Activated CD4-positive, alpha-beta T cell treated with anti-CD3 and anti-CD28 coated beads, Interleukin-2, amount 50 U/mL, for 48 hours (primary cell): ENCODE measurements around the gene REX1BD.
"Not testable (repeated sequence)": the region's sequence is repeated elsewhere in the genome, so short reads cannot be mapped to it uniquely, and the experiment has no call there.

Experiments
- DNase-seq, 2 experiments: peaks; one replicate each; pipeline ENCODE4 v3.0.0-alpha.2; 2020

REX1BD gene

DNA sequence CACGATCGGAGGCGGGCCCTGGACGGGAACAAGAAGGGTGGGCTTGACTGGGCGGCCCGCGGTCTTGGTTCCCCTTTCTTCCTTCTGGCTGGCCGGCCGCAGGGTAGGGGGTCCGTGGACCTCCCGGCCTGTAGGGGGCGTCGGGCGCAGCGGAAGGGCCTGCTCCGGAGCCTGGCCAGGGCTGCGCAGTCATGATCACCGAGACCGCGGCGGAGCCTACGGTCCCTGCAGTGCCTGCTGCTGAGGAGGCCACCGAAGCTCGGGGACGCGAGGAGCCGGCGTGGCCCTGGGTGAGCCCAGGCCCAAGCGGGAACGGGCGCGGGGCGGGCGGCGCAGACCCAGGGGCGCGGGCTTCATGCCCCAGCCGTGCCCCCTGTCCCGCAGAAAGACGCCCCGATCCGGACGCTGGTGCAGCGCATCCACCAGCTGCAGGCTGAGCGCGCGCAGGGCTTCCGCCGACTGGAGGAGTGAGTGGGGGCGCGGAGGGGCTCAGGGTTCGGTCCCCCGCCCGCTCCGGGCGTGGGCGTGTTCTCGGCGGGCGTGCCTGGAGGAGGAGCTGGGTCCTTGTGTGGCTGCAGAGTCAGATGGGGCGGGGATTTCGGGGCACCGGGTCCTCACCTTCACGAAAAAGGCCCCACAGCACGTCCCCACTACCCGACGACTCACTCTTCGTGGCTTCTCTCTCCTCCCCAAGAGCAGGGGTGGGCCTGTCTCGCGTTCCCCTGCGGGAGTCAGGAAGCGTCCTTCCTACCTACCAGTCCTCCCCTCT, at the start of gene REX1BD:
Gene REX1BD (plus strand): TSS at position 188 of the 769 bp plus-strand sequence. CDS start 4 bp downstream, at position 192.
- peak; percentile 86 to 92 for DNase-seq

DNA sequence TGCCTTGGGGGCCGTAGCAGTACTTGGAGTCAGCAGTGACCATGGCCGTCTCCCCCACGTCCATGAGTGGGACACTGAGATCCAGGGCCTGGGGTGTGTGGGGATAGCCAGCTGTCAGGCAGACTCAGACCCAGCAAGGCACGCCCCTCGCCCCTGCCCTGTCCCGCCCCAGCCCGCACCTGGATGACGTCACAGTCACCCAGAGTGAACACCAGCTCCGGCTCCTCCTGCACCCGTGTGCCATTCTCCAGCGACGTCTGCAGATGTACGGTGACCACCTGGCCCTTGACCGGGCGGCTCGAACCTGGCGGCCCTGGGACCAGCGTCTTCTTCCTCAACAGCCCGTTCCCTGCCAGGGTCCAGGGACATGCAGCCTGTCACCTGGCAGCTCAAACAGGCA, 49.2 kb upstream of the REX1BD start:
- DNase-seq: no peak

DNA sequence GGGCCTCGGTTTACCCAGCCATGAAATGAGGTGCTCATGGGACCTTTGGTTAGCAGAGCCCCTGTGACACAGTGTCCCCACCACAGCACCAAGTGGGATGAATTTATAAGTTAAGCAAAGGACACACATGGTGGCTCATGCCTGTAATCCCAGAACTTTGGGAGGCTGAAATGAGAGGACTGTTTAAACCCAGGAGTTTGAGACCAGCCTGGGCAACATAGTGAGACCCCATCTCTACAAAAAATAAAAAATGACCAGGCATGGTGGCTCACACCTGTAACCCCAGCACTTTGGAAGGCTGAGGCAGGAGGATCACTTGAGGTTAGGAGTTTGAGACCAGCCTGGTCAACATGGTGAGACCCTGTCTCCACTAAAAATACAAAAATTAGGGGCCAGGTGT, 48.4 kb upstream of the REX1BD start:
- not testable (repeated sequence) for DNase-seq

DNA sequence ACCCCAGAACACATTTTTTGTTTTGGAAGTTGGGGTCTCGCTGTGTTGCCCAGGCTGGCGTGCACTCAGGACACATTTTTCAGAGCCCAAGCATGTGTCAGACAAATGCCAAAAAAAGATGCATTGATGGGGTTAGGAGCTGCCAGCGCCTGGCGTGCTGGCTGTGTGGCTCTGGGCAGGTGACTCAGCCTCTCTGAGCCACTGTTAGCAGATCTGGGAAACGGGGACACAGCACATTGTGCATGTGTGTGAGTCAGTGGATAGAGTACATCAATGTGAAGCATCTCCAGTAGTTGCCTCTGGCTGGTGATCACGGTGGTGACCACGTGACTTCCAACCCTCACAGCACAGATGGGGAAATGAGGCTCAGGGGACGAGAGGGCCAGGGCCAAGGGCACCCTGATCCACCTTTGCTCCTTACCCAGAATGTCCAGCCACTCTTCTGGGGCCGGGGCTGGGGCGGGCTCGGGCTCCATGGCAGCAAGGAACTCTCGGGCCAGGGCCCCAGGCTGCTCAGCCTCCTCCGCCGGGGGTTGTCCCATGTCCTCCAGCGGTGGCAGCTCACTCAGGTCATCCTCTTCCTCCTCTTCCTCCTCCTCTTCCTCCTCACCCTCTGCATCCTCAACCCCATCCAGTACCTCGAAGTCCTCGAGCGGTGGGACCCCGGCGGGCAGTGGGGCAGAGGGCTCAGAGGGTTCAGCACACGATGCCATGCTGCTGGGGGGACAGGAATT, 47.2 kb upstream of the REX1BD start:
- DNase-seq: peak; percentile 15 to 33

DNA sequence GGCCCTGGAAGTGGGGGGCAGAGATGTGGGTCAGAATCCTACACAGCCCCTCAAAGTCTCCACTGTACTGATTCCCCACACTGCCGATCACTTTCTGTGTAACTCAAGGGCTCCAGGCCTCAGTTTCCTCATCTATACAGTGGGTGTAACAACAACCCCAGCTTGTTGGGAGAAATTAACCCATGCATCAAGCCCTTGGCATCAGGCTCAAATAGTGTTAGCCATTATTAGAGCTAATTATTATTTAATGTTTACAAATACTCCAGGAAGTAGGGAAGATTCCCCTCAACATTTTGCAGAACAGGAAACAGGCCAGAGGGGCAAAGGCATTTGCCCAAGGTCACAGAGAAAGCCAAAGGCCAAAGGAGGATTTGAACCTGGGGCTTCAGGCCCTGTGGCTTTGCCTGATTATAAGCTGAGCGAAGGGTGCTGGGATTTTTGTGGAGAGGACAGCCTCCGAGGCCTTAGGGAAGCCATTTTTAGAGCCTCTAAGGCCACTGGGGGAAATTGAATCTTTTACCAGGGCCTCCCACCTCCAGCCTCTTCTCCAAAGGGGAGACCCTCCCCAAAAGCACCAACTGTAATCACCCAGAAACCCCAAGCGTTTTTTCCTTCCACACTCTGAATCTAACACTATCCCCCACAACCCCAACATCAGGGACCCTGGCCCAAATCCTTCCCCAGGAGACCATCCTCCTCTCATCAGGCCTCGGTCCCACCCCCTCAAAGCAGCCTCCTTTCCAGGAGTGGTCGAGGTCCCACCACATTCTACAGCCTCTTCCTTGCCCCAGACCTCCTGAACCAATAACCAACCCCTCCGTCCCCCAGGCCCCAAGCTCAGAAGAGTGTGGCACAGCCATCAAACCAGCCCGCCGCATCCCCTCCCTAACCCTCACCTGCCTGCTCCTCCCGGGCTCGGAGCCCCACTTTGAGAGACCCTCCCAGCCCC, 46.3 kb upstream of the REX1BD start:
- peak in 1 of 2 experiments; percentile 24 for DNase-seq

DNA sequence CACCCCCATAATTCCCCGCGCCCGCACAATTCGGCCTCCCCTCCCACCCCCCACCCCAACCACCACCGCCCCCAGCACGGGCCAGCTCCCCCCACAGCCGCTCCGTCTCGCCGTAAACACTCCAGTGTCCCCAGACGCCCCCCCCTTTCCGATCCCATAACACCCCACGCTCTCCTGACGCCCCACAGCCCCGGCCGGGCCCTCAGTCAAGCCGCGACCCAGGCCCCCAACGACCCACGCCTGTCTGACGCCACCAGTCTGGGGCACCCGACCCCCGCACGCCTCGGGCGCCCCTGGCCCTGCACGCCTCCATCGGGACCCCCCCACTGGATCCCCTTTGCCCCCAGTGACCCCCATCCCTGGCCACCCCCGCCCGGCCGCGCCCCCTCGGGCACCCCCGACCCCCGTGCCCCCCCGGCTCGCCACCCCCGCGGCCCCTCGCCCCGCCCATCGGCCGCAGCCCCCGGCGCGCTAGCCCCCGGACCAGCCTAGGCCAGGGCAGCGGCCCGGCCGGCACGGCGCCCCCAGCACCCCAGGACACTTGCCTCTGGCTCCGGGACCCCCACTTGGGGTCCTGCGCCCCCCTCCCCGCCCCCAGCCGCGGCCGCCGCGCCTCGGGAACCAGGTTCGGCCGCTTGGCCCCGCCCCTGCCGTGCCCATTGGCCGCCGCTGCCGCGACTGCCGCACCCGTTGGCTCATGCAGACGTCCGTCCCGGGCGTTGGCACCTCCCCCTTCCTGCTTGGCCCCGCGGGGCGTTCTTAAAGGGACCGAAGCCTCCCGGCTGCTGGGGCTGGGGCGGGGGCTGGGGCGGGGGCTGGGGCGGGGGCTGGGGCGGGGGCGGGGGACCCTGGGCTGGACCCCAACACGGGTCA, 45.4 kb upstream of the REX1BD start, which contains the start of gene FKBP8:
Gene FKBP8 (minus strand): TSS at position 633 of the 873 bp plus-strand sequence. CDS start 1,603 bp downstream, outside the sequence.
- peak; percentile 96 to 97 for DNase-seq

DNA sequence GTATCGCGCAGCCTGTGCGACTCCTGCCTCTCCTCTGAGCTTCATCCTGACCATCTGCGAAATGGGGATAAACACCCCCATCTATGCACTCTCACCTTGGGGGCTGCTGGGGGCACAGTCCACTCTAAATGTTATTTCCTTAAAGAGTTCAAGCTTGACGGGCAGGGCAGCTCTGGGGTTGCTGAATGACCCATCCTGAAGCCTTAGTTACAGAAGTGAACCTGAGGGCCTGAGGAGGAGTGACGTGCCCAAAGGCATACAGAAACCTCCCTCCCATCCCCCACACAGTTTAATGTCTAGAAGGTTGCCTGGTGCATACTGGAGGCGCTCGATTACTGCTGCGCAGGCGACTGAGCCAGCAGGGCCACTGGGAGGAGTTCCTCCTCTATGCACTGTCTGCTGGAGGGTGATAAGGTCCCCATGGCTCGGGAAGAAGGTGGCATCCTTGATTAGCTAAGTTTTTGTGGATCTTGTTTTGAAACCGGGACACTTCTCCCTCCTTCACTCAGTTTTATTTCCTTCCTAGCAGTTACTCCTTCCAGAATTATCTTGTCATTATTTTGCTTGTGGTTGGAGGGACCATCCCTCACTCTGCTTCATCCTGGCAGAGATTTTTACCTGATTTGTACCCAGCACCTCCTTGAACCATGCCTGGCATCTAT, 44.7 kb upstream of the REX1BD start:
- peak; percentile 76 to 85 for DNase-seq

DNA sequence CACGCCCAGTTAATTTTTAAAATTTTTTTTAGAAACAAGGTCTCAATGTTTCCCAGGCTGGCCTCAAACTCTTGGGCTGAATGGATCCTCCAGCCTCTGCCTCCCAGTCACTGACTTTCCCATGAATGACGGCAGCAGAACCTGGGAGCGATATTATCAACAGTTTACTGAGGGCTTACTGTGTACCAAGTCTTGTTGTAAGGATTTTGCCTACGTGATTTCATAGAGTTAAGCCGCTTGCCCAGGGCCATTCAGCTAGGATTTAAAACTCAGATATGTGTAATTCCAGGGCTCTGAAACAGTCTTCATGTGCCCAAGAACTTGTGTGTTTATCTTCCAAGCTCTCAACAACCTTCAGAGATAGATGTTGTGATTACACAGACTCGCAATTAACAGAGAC, 37.0 kb upstream of the REX1BD start:
- no peak for DNase-seq

DNA sequence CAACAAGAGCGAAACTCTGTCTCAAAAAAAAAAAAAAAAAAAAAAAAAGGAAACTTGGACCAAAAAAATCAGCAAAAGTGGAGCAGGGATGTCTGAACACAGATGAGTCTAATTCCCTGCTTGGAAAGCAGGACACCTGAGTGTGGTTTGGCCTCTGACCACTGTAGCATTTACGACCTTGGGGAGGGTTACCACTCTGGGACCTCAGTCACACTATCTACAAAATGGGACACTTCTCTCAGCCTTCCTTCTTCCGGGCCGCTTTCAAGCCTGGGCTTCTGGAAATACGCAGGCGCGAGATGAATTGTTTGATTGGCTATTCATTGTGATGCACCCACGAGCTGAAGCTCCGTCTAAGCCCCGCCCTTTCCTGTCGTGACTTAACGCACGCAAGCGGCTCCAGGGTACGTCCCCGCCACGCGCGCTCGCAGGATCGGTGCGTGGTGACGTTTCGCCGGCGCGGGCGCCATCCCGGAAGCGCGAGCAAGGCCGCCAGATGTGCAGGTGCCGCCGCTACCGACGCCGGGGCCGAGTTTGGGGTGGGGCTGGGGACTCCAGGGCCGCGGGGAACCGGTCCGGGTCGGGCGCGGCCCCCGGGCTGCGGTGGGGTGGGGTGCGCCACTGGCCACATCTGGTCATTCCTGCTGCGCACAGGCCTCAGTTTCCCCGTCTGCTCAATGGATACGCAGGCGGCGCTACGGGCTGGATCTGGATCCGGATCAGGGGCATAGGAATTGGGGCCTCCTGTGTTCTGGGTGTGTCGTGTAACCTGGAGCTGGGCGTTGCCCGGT, 31.0 kb upstream of the REX1BD start, which contains the start of gene KXD1:
Gene KXD1 (plus strand): TSS at position 460 of the 791 bp plus-strand sequence. CDS start 4,187 bp downstream, outside the sequence.
- peak; percentile 99 for DNase-seq

DNA sequence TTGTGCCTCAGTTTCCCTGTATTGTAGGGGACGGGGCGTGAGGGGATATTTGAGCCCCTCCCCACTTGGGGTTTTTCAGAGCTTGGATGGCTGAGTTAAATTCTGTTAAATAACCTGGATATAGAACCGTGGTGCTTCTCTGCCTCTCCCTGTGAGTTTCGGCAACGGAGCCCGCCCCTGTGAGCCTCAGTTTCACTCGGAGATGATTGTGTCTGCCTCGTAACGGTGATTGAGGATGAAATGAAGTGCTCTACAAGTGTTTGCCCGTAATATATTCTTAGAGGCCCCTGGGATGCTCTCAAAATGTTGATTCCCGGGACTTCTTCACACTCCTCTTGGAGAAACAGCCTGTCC, 30.4 kb upstream of the REX1BD start:
- DNase-seq: no peak

DNA sequence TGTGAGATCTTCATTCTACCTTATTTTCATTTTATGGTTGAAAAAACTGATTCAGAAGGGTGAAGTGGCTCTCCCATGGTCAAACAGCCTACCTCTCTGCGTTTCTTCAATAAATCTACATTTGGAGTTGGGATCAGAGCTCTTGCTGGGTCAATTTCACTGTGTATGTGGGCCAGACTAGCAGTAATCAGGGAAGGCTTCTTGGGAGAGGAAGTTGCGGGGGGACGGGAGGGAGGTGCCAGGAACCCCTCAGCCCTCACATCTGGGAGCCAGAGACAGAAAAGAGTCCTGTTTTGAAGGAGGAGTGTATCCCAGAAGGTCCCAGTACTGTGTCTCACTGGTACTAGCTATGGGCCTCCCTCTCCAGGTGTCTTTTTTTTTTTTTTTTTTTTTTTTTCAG, 30.0 kb upstream of the REX1BD start:
- no peak for DNase-seq

DNA sequence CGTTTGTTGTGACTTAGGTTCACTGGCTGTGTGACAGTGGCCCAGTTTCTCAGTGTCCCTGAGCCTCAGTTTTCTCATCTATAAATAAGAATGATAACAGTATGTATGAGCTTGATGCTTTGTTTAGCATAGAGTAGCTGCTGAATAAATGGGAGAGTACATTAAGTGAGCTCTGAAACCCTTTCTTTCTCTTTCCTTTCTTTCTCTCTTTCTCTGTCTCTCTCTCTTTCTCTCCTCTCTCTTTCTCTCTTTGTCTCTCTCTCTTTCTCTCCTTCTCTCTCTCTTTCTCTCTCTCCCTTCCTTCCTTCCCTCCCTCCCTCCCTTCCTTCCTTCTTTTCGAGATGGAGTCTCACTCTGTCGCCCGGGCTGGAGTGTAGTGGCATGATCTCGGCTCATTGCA, 28.9 kb upstream of the REX1BD start:
- no peak for DNase-seq

DNA sequence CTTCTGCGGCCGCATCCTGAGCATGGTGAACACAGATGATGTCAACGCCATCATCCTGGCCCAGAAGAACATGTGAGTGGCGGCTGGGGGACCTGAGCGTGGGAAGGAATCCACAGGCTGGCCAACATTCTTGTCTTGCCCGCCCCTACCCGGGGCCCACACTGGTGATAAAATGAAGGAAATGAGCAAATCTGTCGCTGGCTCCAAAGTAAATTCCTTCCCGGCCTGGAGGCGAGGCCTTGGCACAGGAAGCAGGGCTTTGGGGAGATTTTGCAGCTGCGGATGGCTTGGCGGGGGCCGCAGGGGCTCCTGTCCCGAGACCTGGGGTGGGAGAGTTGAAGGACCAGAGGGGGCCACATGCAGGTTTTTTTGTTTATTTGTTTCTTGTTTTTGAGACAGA, 26.5 kb upstream of the REX1BD start:
- no peak for DNase-seq

DNA sequence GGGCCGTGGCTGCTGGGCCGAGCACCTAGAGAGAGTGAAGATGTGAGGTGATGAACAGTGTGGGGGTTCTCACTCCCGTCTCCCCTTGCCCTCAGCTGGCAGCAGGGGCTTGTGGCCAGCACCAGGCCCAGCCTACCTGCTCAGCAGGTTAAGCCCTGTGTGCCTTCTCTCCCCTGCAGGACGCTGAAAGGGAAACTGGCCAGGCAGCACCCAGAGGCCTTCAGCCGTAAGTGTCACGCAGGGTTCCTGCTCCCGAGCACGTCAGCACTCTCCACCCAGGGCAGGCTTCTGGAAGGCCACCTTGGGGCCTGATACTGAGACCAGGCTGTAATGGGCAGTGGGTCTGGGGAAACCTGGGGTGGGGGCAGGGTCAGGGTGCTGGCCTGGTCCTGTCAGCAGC, 21.6 kb upstream of the REX1BD start:
- DNase-seq: no peak

DNA sequence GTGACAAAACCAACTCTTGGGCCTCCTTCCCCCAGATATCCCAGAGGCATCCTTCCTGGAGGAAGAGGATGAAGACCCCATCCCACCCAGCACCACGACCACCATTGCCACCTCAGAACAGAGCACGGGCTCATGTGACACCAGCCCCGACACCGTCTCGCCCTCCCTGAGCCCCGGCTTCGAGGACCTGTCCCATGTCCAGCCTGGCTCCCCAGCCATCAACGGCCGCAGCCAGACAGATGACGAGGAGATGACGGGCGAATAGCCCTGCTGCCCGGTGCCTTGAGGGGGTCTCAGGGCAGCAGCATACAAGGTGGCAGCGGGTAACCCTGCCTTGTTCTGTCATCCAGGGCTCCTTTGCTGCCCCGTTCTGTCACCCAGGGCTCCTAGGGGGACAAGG, 20.2 kb upstream of the REX1BD start:
- no peak for DNase-seq

DNA sequence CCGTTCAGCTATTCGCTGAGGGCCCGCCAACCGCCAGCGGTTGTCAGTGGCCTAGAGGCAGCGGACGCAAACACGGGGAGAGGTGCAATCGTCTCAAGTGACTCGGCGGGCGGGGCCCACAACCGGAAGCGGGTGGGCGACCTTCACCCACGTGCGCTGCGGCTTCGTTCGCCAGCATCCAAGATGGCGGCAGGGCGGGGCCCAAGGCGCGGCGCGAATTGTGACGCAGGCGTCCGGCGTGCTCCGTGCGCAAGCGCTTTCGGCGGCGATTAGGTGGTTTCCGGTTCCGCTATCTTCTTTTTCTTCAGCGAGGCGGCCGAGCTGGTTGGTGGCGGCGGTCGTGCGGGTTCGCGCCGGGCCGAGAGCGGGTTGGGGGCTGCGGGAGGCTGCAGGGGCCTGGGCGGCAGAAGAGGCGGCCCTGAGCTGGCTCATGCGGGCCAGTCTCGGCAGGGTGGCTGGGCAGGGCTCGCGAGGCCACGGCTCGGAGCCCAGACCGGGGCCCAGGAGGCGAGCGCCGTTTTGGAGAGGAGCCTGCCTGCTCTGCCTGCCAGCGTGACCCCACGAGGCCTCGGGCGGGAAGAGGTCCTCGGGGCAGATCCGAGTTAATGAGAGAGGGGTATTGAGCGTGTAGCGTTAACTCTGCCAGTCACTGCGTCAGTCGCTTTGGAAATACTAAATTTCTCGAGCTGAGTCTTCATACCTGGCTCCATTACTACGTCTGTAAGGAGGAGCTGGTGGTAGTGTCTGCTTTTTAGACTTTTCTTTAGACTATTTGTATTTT, 16.8 kb upstream of the REX1BD start, which contains the start of gene UBA52:
Gene UBA52 (plus strand): TSS at position 294 of the 781 bp plus-strand sequence. CDS start 1,444 bp downstream, outside the sequence.
- peak; percentile 99 for DNase-seq

DNA sequence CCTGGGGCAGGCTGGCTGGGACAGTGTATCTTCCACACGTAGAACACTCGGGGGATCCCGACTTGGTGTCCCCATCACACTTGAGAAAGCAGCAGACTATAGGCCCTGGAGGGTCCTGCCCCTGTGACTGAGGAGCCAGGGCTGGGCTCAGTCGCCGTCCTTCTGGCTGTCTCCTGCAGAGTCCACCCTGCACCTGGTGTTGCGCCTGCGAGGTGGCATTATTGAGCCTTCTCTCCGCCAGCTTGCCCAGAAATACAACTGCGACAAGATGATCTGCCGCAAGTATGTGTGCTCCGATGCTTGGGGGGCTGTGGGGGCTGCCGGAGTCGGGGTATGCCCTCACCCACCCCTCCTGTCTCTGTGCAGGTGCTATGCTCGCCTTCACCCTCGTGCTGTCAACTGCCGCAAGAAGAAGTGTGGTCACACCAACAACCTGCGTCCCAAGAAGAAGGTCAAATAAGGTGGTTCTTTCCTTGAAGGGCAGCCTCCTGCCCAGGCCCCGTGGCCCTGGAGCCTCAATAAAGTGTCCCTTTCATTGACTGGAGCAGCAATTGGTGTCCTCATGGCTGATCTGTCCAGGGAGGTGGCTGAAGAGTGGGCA, 13.8 kb upstream of the REX1BD start:
- DNase-seq: no peak

DNA sequence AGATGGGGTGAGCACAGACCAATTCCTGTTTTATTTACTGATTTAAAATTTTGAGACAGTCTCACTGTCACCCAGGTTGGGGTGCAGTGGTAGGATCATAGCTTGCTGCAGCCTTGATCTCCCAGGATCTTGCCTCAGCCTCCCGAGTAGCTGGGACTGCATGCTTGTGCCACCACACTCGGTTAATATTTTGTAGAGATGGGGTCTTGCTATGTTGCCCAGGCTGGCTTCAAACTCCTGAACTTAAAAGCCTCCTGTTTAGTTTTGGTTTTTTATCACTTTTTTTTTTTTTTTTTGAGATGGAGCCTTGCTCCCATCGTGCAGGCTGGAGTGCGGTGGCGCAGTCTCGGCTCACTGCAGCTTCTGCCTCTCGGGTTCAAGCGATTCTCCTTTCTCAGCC, 12.2 kb upstream of the REX1BD start:
- DNase-seq: no peak

DNA sequence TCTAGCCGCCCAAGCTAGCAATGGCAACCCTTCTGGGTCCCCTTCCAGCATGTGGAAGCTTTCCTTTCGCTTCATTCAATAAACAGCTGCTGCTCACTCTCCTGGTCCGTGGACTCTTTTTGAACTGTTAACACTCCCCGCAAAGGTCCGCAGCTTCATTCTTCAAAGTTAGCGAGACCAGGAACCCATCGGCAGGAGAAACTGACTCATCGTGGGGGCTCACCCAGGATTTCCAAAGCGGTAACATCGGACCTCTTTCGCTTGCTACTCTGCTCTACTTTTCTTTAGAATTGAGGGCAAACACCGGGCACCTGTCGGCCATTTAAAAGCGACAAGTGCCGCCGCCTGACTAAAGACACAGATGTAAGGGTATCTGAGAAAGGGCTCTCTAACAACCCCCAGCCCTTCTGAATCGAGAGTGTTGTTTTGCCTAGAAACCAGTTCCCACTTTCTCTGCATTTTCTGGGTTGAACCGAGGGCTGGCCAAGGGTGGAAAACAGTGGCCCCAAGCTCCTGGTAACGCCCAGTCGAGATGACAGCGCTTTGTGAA, 11.2 kb upstream of the REX1BD start:
- DNase-seq: no peak
